NCI-H2107 (cell line): ENCODE measurements around the gene DNAJC7.
"Not testable (repeated sequence)": the region's sequence is repeated elsewhere in the genome, so short reads cannot be mapped to it uniquely, and the experiment has no call there.

Experiments
- DNase-seq: peaks from one replicate; lab custom pipeline; 2025; lab: John Stamatoyannopoulos, UW

DNAJC7 gene

GRCh38 chr17:42010898-42011516 lies 6.2 kb downstream of the DNAJC7 start:
- no peak for DNase-seq

GRCh38 chr17:42010266-42010680 lies 7.0 kb downstream of the DNAJC7 start:
- not testable (repeated sequence) for DNase-seq

GRCh38 chr17:42009170-42009569 lies 8.1 kb downstream of the DNAJC7 start:
- DNase-seq, result no peak

- DNase-seq, result no peak
Measured at GRCh38 chr17:42005166-42005565, 12.1 kb downstream of the DNAJC7 start.

GRCh38 chr17:42002792-42003301 lies 14.4 kb downstream of the DNAJC7 start:
- DNase-seq, result no peak

- DNase-seq, result no peak
Measured at GRCh38 chr17:42002175-42002791, 15.0 kb downstream of the DNAJC7 start.

- no peak for DNase-seq
Measured at GRCh38 chr17:42001729-42002128, 15.5 kb downstream of the DNAJC7 start.

- no peak for DNase-seq
Measured at GRCh38 chr17:42000413-42001133, 16.7 kb downstream of the DNAJC7 start.

GRCh38 chr17:41998497-41998896 lies 18.7 kb downstream of the DNAJC7 start:
- DNase-seq, result no peak

- DNase-seq, result no peak
Measured at GRCh38 chr17:41996855-41997164, 20.4 kb downstream of the DNAJC7 start.

- DNase-seq, result no peak
Measured at GRCh38 chr17:41992576-41992975, 24.7 kb downstream of the DNAJC7 start.

GRCh38 chr17:41989702-41990419 lies 27.4 kb downstream of the DNAJC7 start:
- DNase-seq, result no peak

GRCh38 chr17:41988418-41988817 lies 28.8 kb downstream of the DNAJC7 start:
- no peak for DNase-seq

GRCh38 chr17:41987642-41988041 lies 29.6 kb downstream of the DNAJC7 start:
- peak; percentile 27 for DNase-seq

- no peak for DNase-seq
Measured at GRCh38 chr17:41986634-41987033, 30.6 kb downstream of the DNAJC7 start.

- DNase-seq, result no peak
Measured at GRCh38 chr17:41985919-41986318, 31.3 kb downstream of the DNAJC7 start.

- DNase-seq, result no peak
Measured at GRCh38 chr17:41984454-41984853, 32.8 kb downstream of the DNAJC7 start.

GRCh38 chr17:41982026-41982760 lies 35.0 kb downstream of the DNAJC7 start:
- no peak for DNase-seq

GRCh38 chr17:41977991-41978390 lies 39.2 kb downstream of the DNAJC7 start:
- no peak for DNase-seq

GRCh38 chr17:41976142-41976768 lies 41.0 kb downstream of the DNAJC7 start:
- no peak for DNase-seq
